ENCODE data around the gene DOCK9. TPM values are rescaled to one million over a fixed set of nuclear protein-coding genes. Genes with fewer than 3 reads are reported as not detected.

Gene DOCK9
- total and polyA plus RNA-seq, 9 of the 15 experiments (the other 6 are each of a cell fraction or from before 2014, with no cell fraction given), result 3.5 to 25.3 (median 16.7) TPM

DNA sequence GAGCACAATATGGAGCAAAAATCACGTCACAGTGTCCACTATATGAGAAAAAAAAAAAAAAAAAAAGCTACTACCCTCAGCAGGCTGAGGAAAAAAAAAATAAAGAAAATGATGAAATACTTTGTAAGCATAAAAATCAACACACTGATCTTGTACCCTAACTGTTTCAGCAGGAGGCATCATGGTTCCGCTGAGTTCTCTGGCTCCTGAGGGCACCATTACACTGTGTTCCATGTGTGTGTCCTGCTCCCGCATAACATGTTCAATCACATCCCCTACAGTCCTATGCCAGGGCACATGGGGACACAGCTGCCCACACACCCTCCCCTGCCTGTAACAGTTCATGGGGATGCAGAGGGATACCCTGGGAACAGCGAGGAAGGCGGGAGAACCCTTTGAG lies 33.5 kb downstream of the DOCK9 start:
- no peak for FAIRE-seq
- no peaks in the 10 kb centered on the region for H3K36me3 ChIP-seq (ENCODE audit: control insufficient read depth, insufficient read depth, low read length)
- intact Hi-C loops (cut with micrococcal nuclease), result no loop called here
- no peaks in the 10 kb centered on the region for H3K9me1 ChIP-seq (ENCODE audit: control insufficient read depth, insufficient read depth, low read length)
- H2AFZ ChIP-seq (ENCODE audit: low read depth, low read length), result no peak overlapping the region
- no peaks in the 10 kb centered on the region for H4K20me1 ChIP-seq (replicated peaks; ENCODE audit: control insufficient read depth, insufficient read depth, low read length)
- no peak for DNase-seq (ENCODE audit: extremely low read depth in 1 of 4, low spot score in 3 of 4)
- in situ Hi-C loops (cut with MboI), result no loop called here
- ChIA-PET CTCF (ENCODE audit: low intra/inter-chr PET ratio) (no interaction called here), POLR2A (interaction anchor here (0.6 to 1.0 kb wide), 4 partner anchors 14 to 713 kb away, joined by 3 read pairs; partner anchors contain the start of gene TM9SF2)
- 100% methylated on average over 3 of the region's 5 CpGs for WGBS (ENCODE audit: insufficient coverage, low coverage, missing lambda C conversion rate)
- no peaks in the 10 kb centered on the region; the same call in 2 of the 3 replicates for H3K79me2 ChIP-seq (ENCODE audit: control insufficient read depth, insufficient read depth, low read length)
- H3K9me3 ChIP-seq (replicated peaks; ENCODE audit: control insufficient read depth, insufficient read depth, low read depth, low read length), result no peaks in the 10 kb centered on the region
- peaks cover 0 to 11% of the 10 kb centered on the region in 2 experiments; a peak in 2 of 5 replicates for H3K4me1 ChIP-seq (replicated peaks in 1 of 2; ENCODE audit: control insufficient read depth in 2 of 2, insufficient read depth in 2 of 2, low read length in 2 of 2)
- ATAC-seq, result peak; percentile 66
- H3K27me3 ChIP-seq (ENCODE audit: control insufficient read depth in 2 of 2, insufficient read depth in 2 of 2, low read length in 2 of 2), result no peaks in the 10 kb centered on the region
- no peak overlapping the region for H3K4me2 ChIP-seq (ENCODE audit: insufficient read depth, low read length)
- no peak overlapping the region for H3K9ac ChIP-seq (ENCODE audit: insufficient read depth in 1 of 2, low read depth in 2 of 2, low read length in 2 of 2)
- H3K27ac ChIP-seq (ENCODE audit: extremely low read depth, low read depth, low read length), result no peak overlapping the region
- H3K4me3 ChIP-seq, result no peak overlapping the region
- BruUV-seq (replicated peaks), result no TSS peak
- TF ChIP-seq HDAC8 (tag; IDR thresholded peaks at IDR 0.05), result 0 out of 2 replicates have a peak, but pooled peaks have one; percentile 58
- peak; percentile 67 for TF ChIP-seq SMAD4 (CRISPR knock-in tag; conservative IDR thresholded peaks at IDR 0.05)
- 0 out of 4 replicates have a peak, but pooled peaks of 1 of the 2 experiments have one; percentile 8 for TF ChIP-seq RAD21 (CRISPR knock-in tag; conservative IDR thresholded peaks at IDR 0.05 in 1 of 2, IDR thresholded peaks at IDR 0.05 in 1 of 2)
- peak; percentile 36; the same call in 1 of the 2 replicates for TF ChIP-seq CXXC5 (CRISPR knock-in tag; IDR thresholded peaks at IDR 0.05)
- no peak for TF ChIP-seq ZBTB9 (CRISPR knock-in tag; IDR thresholded peaks at IDR 0.05)
- TF ChIP-seq NCOA4 (IDR thresholded peaks at IDR 0.05; ENCODE audit: partially characterized antibody), result no peak
- TF ChIP-seq ETV1 (tag; conservative IDR thresholded peaks at IDR 0.05; ENCODE audit: low read depth), result peak; percentile 30; the same call in 1 of the 2 replicates
- no peak for TF ChIP-seq ZNF282 (CRISPR knock-in tag; IDR thresholded peaks at IDR 0.05)
- TF ChIP-seq RBM17 (IDR thresholded peaks at IDR 0.05; ENCODE audit: borderline replicate concordance, low read depth, low read length), result no peak
- TF ChIP-seq CEBPG (CRISPR knock-in tag; IDR thresholded peaks at IDR 0.05), result peak; percentile 51; the same call in 1 of the 2 replicates
- peak in 1 of 2 experiments; percentile 90; a peak in 3 of 4 replicates for TF ChIP-seq CEBPG (tag; conservative IDR thresholded peaks at IDR 0.05 in 1 of 2, IDR thresholded peaks at IDR 0.05 in 1 of 2)
- peak; percentile 56; the same call in 1 of the 2 replicates for TF ChIP-seq ATF3 (IDR thresholded peaks at IDR 0.05)
- TF ChIP-seq ATF3 (CRISPR knock-in tag; conservative IDR thresholded peaks at IDR 0.05), result no peak
- TF ChIP-seq ATF4 (CRISPR knock-in tag; IDR thresholded peaks at IDR 0.05), result peak; percentile 54; the same call in 1 of the 2 replicates
- peak; percentile 63; the same call in 1 of the 2 replicates for TF ChIP-seq DMBX1 (CRISPR knock-in tag; IDR thresholded peaks at IDR 0.05; ENCODE audit: borderline replicate concordance)
- TF ChIP-seq ZNF316 (IDR thresholded peaks at IDR 0.05), result peak; percentile 12; the same call in 1 of the 2 replicates
- TF ChIP-seq ZNF584 (CRISPR knock-in tag; IDR thresholded peaks at IDR 0.05; ENCODE audit: low read depth), result peak; percentile 55; the same call in 1 of the 2 replicates
- peak; percentile 75; the same call in 1 of the 2 replicates for TF ChIP-seq ZNF384 (IDR thresholded peaks at IDR 0.05; ENCODE audit: low read depth, low read length)
- TF ChIP-seq TRIM24 (IDR thresholded peaks at IDR 0.05), result peak; percentile 75 to 84; a peak in 2 of 4 replicates
- TF ChIP-seq ZNF175 (CRISPR knock-in tag; IDR thresholded peaks at IDR 0.05; ENCODE audit: low read depth), result peak; percentile 65; the same call in 1 of the 2 replicates

Data from K562 (cell line).